GM10847 (cell line): ENCODE measurements around the gene LBX2.

Experiments
- POLR2A ChIP-seq: IDR thresholded peaks from 2 replicates; pipeline ENCODE4 v1.6.1; 2011; ENCODE audit not compliant: insufficient read length; ENCODE audit errors: extremely low read depth

Gene LBX2

DNA sequence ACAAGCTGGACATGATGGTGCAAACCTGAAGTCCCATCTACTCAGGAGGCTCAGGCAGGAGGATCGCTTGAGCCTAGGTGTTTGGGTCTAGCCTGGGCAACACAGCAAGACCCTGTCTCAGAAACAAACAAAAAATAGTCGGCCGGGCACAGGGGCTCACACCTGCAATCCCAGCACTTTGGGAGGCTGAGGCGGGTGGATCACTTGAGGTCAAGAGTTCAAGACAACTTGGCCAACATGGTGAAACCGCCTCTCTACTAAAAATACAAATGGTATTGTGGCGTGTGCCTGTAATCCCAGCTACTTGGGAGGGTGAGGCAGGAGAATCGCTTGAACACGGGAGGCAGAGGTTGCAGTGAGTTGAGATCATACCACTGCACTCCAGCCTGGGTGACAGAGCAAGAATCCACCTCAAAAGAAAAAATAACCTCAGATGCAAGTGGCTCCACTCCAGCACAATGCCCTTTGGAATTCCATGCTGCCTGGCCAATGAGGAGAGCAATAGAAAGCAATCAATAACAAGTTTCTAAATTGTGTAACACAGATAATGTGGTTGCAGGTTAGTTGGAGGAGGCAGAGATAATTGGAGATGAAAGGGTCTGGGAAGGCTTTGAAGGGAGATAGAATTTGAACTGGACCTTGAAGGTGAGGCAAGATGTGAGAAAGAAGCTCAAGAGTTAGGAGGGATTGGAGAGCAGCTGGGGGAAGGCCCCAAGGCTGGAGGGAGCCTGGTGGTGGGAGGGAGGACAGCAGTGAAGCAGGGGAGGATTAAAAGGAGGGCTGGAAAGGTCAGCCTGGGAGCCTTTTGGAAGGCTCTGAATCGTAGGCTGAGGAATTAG lies 10.5 kb downstream of the LBX2 start:
- no peak for TF ChIP-seq POLR2A

- no peak for TF ChIP-seq POLR2A
Measured at GRCh38 chr2:74486141-74486540, 13.3 kb downstream of the LBX2 start.

DNA sequence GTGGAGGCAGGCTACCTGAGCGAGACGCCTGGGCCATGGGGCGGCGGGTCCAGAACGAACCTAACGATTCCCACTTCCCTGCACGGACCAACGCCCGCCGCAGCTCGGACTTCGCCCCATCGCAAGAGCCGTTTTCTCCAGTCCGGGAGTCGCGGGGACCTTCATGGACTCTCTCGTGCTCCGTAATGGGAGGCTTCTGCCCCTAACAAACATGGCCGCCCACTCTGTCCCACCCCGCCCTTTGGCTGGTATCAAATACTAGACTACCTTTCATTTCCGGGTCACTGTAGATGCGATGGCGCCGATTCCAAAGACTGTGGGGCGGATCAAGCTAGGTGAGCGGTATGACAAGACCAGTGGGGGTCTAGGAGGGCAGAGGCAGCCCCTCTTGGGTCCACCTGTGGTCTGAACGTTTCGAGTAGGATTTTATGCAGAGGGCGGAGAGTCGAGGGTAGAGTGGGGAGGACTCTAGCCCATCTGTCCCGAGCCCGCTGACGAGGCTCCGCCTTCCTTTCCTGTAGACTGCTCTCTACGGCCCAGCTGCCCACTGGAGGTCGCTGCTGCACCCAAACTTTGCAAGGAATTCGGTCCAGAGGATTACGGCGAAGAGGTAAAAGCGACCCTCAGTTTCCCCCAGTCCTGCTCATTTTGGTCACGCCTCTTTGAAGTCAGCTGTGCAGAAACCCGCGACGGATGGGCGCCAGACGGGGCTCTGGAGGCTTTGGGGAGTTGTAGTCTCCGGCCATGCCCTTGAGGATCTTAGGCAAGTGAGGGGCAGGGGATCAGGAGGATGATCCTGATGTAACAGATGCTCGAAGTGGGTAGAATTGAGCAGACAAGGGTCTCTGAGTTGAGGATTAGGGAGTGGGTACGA lies 16.4 kb downstream of the LBX2 start, which contains the start of the genes CCDC142 and TTC31:
TSS of gene CCDC142 (minus strand) at position 198 of the 874 bp plus-strand sequence. CDS start at position 37, 161 bp downstream.
TSS of gene TTC31 (plus strand) at position 281 of the 874 bp plus-strand sequence. CDS start at position 296, 15 bp downstream.
- peak; percentile 79 for TF ChIP-seq POLR2A

GRCh38 chr2:74481961-74482800 lies 17.2 kb downstream of the LBX2 start:
- peak; percentile 7 for TF ChIP-seq POLR2A

GRCh38 chr2:74481431-74481830 lies 18.0 kb downstream of the LBX2 start:
- no peak for TF ChIP-seq POLR2A

DNA sequence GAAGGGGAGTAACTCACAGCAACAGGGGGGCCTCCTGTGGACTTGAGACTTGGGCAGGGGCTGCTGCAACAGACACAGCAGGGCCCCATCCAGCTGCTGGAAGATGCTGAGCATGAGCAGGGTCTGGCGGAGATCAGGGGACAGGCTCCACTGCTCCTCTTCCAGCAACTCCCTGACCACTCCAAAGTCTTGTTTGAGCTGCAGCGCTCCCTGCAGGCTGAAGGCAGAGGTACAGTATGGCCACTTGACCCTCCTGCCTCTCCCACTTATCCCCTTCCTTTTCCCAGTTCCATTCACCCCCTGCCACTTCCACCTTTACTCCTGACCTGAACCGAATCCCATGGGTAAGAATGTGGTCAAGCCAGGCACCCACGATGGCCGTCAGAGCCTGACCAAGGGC lies 24.5 kb downstream of the LBX2 start:
- no peak for TF ChIP-seq POLR2A

DNA sequence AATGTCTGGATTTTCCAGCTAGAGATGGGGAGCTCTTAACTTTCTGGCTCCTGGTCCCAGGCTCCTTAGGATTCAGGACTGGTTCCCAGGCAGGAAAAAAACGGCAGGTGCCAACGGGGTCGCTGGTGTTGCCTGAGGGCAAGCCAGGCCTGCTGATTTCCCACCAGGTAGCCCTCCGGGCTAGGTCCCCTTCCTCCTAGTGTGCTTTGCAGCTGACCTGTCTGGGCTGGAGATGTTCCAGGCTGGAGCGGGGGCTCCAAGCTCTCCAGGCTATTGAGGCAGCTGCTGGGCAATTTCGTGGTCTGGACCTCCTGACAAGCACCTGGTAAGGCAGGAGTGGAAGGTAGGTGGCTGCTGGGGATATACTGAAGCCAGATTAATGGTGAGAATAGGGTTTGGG lies 24.9 kb downstream of the LBX2 start:
- no peak for TF ChIP-seq POLR2A

DNA sequence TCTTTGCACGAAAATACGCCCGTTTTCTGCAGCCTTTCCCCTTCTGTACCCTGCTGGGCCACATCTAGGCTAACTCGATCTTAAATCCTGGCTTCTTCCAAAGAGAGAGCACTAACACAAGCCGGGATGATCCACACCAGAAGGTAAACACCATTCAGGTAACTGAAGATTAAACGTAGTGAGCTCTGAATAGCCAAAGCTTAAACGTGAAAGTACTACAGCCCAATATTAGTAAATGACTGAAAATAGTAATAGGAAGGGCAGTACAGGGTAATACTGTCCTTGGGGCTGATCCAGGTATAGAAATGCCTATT lies 26.5 kb downstream of the LBX2 start:
- no peak for TF ChIP-seq POLR2A

GRCh38 chr2:74472086-74472944 lies 27.1 kb downstream of the LBX2 start, which contains the start of gene MRPL53:
MRPL53 (minus strand) TSS chr2:74472680; CDS start chr2:74472660, 20 bp downstream.
- peak; percentile 94 for TF ChIP-seq POLR2A

DNA sequence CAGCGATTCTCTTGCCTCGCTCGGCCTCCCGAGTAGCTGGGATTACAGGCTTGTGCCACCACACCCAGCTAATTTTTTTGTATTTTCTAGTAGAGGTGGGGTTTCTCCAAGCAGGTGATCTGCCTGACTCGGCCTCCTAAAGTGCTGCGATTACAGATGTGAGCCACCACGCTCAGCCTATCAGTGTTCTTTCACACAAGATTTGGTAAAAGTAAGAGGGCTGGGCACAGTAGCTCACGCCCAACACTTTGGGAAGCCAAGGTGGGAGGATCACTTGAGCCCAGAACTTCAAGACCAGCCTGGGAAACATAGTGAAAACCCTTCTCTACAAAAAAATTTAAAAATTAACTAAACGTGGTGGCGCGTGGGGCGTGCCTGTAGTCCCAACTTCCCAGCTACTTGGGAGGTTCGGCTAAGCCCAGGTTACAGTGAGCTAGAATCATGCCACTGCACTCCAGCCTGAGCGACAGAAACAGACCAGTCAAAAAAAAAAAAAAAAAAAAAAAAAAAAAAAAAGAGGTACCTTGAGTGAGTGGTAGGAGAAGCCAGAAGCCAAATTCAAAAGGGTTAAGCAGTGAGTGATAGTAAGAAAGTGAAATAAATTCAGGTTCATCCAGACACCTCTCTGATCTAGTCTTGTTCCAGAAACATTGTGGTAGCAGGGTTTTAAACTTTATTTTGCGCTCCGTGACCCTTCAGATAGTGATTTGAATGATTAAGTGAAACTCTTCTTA lies 27.9 kb downstream of the LBX2 start:
- TF ChIP-seq POLR2A = no peak

GRCh38 chr2:74464406-74464805 lies 35.0 kb downstream of the LBX2 start:
- TF ChIP-seq POLR2A = no peak

DNA sequence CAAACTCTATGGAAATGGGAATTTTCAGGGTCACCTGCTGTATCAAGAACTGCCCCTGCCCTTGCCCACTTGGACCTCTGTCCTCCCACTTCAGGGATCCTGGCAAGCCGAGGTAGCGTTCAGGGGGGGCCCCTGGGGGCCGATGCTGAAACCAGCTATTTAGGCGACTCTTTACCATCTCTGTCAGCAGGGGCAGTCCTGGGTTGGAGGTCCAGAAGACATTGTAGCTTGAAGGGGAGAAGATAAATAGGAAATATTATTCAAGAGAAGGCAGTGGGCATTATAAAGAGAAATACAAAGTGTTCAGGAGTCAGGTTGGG lies 36.7 kb downstream of the LBX2 start:
- no peak for TF ChIP-seq POLR2A

- no peak for TF ChIP-seq POLR2A
Measured at GRCh38 chr2:74462054-74462785, 37.2 kb downstream of the LBX2 start.
